Activated CD8-positive, alpha-beta memory T cell treated with anti-CD3 and anti-CD28 coated beads for 48 hours (primary cell): ENCODE data around the gene ITGA7.

ENCODE experiments used
- DNase-seq, 3 experiments: peaks; one replicate each; pipeline ENCODE4 v3.0.0-alpha.2; 2020; ENCODE audit warnings: low read depth in 2 of 3, low spot score in 2 of 3

ITGA7 gene

GRCh38 chr12:55718015-55718414, 10.3 kb upstream of the ITGA7 start:
- no peak for DNase-seq

GRCh38 chr12:55717011-55718007, 9.6 kb upstream of the ITGA7 start:
- DNase-seq: no peak

GRCh38 chr12:55716582-55716957, 8.9 kb upstream of the ITGA7 start:
- no peak for DNase-seq

GRCh38 chr12:55715833-55716581, 8.3 kb upstream of the ITGA7 start, which contains the start of gene BLOC1S1:
TSS of gene BLOC1S1 (plus strand) at chr12:55716046. CDS start at chr12:55716052, 6 bp downstream.
- DNase-seq: peak; percentile 86 to 95 (median 95)

- no peak for DNase-seq
These were observed 7.6 kb upstream of the ITGA7 start for GRCh38 chr12:55715169-55715764.

GRCh38 chr12:55713721-55714120, 6.0 kb upstream of the ITGA7 start:
- DNase-seq: no peak

GRCh38 chr12:55712700-55713415, 5.2 kb upstream of the ITGA7 start:
- DNase-seq: no peak

GRCh38 chr12:55711786-55712553, 4.3 kb upstream of the ITGA7 start:
- DNase-seq: no peak

- DNase-seq: no peak
These were observed 1.1 kb upstream of the ITGA7 start for GRCh38 chr12:55708695-55709233.

GRCh38 chr12:55707219-55707671, 459 bp downstream of the ITGA7 start:
- DNase-seq: no peak

GRCh38 chr12:55706568-55707218, 1.0 kb downstream of the ITGA7 start:
- DNase-seq: no peak

- no peak for DNase-seq
These were observed 1.8 kb downstream of the ITGA7 start for GRCh38 chr12:55705782-55706402.

GRCh38 chr12:55704824-55705718, 2.6 kb downstream of the ITGA7 start:
- DNase-seq: no peak

GRCh38 chr12:55703901-55704761, 3.6 kb downstream of the ITGA7 start:
- no peak for DNase-seq

GRCh38 chr12:55703288-55703687, 4.4 kb downstream of the ITGA7 start:
- no peak for DNase-seq

GRCh38 chr12:55702861-55703260, 4.8 kb downstream of the ITGA7 start:
- no peak for DNase-seq
